Measurements from ENCODE around the gene OSR1. TPM values are rescaled to one million over a fixed set of nuclear protein-coding genes. Genes with fewer than 3 reads are reported as not detected.

The OSR1 gene
- total and polyA plus RNA-seq, 2 donors (not counting 1 experiment from before 2014, with no cell fraction given) = 11.3 to 13.4 TPM

- H3K4me2 ChIP-seq (ENCODE audit: extremely low read depth, insufficient read depth, low read length) = peak overlapping the region; percentile 91
- H4K20me1 ChIP-seq (ENCODE audit: control insufficient read depth, extremely low read depth, insufficient read depth, low read length) = no peaks in the 10 kb centered on the region
- TF ChIP-seq EZH2 (IDR thresholded peaks at IDR 0.05; ENCODE audit: low read length, missing control alignments) (no peak), CTCF (conservative IDR thresholded peaks at IDR 0.05 in 1 of 2, IDR thresholded peaks at IDR 0.05 in 1 of 2; ENCODE audit: low read depth in 1 of 2, low read length in 2 of 2) (no peak)
- H3K79me2 ChIP-seq (ENCODE audit: control insufficient read depth, insufficient read depth, low read length) = peaks cover 56% of the 10 kb centered on the region
- peak overlapping the region; percentile 72 for H3K27ac ChIP-seq (ENCODE audit: insufficient read depth, low read length)
- H3K36me3 ChIP-seq (ENCODE audit: control insufficient read depth, insufficient read depth, low read length) = peaks cover 14% of the 10 kb centered on the region
- H3K9ac ChIP-seq (ENCODE audit: insufficient read depth, low read length) = peak overlapping the region; percentile 73
- no peak overlapping the region for H2AFZ ChIP-seq (ENCODE audit: low read length)
- DNase-seq (ENCODE audit: low read depth in 2 of 2) = peak in 1 of 2 donors; percentile 60
- H3K4me3 ChIP-seq (replicated peaks in 1 of 4; ENCODE audit: control extremely low read depth in 1 of 4, insufficient read depth in 1 of 4, low read depth in 3 of 4, low read length in 4 of 4) = peak overlapping the region; percentile 76 to 92 (median 91)
- H3K9me3 ChIP-seq (ENCODE audit: control insufficient read depth, insufficient read depth, low read depth, low read length) = no peaks in the 10 kb centered on the region
- no peaks in the 10 kb centered on the region for H3K27me3 ChIP-seq (ENCODE audit: control insufficient read depth, insufficient read depth, low read length)
- H3K4me1 ChIP-seq (ENCODE audit: control insufficient read depth, extremely low read depth, insufficient read depth, low read length) = peaks cover 8% of the 10 kb centered on the region
Measured at GRCh38 chr2:19355931-19356544, 2.4 kb downstream of the OSR1 start.

- Histone ChIP-seq H3K27ac (ENCODE audit: insufficient read depth, low read length) (peak overlapping the region; percentile 72), H3K9ac (ENCODE audit: insufficient read depth, low read length) (no peak overlapping the region)
Measured at GRCh38 chr2:19355416-19355821, 3.0 kb downstream of the OSR1 start.

GRCh38 chr2:19355014-19355405 lies 3.4 kb downstream of the OSR1 start:
- Histone ChIP-seq H4K20me1 (ENCODE audit: control insufficient read depth, extremely low read depth, insufficient read depth, low read length) (no peaks in the 10 kb centered on the region), H3K9me3 (ENCODE audit: control insufficient read depth, insufficient read depth, low read depth, low read length) (no peaks in the 10 kb centered on the region), H3K79me2 (ENCODE audit: control insufficient read depth, insufficient read depth, low read length) (peaks cover 56% of the 10 kb centered on the region), H3K4me1 (ENCODE audit: control insufficient read depth, extremely low read depth, insufficient read depth, low read length) (peaks cover 8% of the 10 kb centered on the region), H3K36me3 (ENCODE audit: control insufficient read depth, insufficient read depth, low read length) (peaks cover 18% of the 10 kb centered on the region), H3K4me2 (ENCODE audit: extremely low read depth, insufficient read depth, low read length) (peak overlapping the region; percentile 91), H3K4me3 (replicated peaks in 1 of 4; ENCODE audit: control extremely low read depth in 1 of 4, insufficient read depth in 1 of 4, low read depth in 3 of 4, low read length in 4 of 4) (peak overlapping the region in 3 of 4 experiments; percentile 91 to 92 (median 91)), H3K27me3 (ENCODE audit: control insufficient read depth, insufficient read depth, low read length) (no peaks in the 10 kb centered on the region), H3K9ac (ENCODE audit: insufficient read depth, low read length) (no peak overlapping the region), H2AFZ (ENCODE audit: low read length) (no peak overlapping the region), H3K27ac (ENCODE audit: insufficient read depth, low read length) (no peak overlapping the region)
- no peak for TF ChIP-seq CTCF (conservative IDR thresholded peaks at IDR 0.05 in 1 of 2, IDR thresholded peaks at IDR 0.05 in 1 of 2; ENCODE audit: low read depth in 1 of 2, low read length in 2 of 2)
- no peak for TF ChIP-seq EZH2 (IDR thresholded peaks at IDR 0.05; ENCODE audit: low read length, missing control alignments)
- peak in 1 of 2 donors; percentile 20 for DNase-seq (ENCODE audit: low read depth in 2 of 2)

More at GRCh38 chr2:19355416-19355821, 3.0 kb downstream of the OSR1 start:
- Histone ChIP-seq H3K4me2 (ENCODE audit: extremely low read depth, insufficient read depth, low read length) (peak overlapping the region; percentile 91), H3K79me2 (ENCODE audit: control insufficient read depth, insufficient read depth, low read length) (peaks cover 56% of the 10 kb centered on the region), H4K20me1 (ENCODE audit: control insufficient read depth, extremely low read depth, insufficient read depth, low read length) (no peaks in the 10 kb centered on the region), H3K27me3 (ENCODE audit: control insufficient read depth, insufficient read depth, low read length) (no peaks in the 10 kb centered on the region), H3K9me3 (ENCODE audit: control insufficient read depth, insufficient read depth, low read depth, low read length) (no peaks in the 10 kb centered on the region), H3K36me3 (ENCODE audit: control insufficient read depth, insufficient read depth, low read length) (peaks cover 14% of the 10 kb centered on the region), H3K4me3 (replicated peaks in 1 of 4; ENCODE audit: control extremely low read depth in 1 of 4, insufficient read depth in 1 of 4, low read depth in 3 of 4, low read length in 4 of 4) (peak overlapping the region; percentile 76 to 92 (median 91)), H3K4me1 (ENCODE audit: control insufficient read depth, extremely low read depth, insufficient read depth, low read length) (peaks cover 8% of the 10 kb centered on the region), H2AFZ (ENCODE audit: low read length) (no peak overlapping the region)
- no peak for TF ChIP-seq CTCF (conservative IDR thresholded peaks at IDR 0.05 in 1 of 2, IDR thresholded peaks at IDR 0.05 in 1 of 2; ENCODE audit: low read depth in 1 of 2, low read length in 2 of 2)
- no peak for TF ChIP-seq EZH2 (IDR thresholded peaks at IDR 0.05; ENCODE audit: low read length, missing control alignments)
- DNase-seq (ENCODE audit: low read depth in 2 of 2) = peak in 1 of 2 donors; percentile 52
